Measurements from ENCODE around the gene COA8.

DNA sequence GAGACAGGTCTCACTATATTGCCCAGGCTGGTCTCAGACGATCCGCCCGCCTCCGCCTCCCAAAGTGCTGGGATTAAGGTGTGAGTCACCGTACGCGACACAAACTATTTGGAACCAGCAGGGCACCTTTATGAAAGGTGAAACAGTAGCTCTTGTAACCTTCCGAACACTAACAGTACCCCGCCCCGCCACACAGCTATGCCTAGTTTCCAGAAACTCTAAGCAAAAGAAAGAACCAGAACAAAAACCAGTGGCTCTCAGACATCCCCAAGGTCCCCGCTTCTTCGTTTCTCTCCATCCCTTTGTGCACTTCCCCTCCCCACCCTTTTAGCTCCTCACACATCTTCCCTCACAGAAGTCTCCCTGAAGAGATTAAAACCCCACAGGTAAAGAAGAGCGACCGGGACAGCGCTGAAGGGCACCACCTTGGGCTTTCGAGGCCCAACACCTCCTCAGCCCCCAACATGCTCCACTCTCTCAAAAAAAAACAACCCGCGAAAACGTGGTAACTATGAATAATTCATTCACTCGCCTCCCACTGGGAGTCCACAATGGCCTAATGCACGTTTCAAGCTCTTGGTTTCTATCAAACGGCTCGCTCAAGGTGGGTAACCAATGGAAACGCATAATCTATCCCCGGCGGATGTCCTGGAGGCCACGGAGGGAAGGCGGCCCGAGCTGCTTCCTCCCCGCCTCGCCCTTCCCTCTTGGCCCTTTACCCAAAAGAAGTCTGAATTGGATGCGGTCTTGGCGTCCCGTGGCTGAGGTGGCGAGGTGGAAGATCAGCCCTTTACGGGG lies 1.2 kb upstream of the COA8 start:
- TF ChIP-seq, protein P1, sequence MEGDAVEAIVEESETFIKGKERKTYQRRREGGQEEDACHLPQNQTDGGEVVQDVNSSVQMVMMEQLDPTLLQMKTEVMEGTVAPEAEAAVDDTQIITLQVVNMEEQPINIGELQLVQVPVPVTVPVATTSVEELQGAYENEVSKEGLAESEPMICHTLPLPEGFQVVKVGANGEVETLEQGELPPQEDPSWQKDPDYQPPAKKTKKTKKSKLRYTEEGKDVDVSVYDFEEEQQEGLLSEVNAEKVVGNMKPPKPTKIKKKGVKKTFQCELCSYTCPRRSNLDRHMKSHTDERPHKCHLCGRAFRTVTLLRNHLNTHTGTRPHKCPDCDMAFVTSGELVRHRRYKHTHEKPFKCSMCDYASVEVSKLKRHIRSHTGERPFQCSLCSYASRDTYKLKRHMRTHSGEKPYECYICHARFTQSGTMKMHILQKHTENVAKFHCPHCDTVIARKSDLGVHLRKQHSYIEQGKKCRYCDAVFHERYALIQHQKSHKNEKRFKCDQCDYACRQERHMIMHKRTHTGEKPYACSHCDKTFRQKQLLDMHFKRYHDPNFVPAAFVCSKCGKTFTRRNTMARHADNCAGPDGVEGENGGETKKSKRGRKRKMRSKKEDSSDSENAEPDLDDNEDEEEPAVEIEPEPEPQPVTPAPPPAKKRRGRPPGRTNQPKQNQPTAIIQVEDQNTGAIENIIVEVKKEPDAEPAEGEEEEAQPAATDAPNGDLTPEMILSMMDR (IDR thresholded peaks at IDR 0.05; ENCODE audit: control extremely low read depth in 1 of 3, insufficient read depth in 1 of 3, low read depth in 1 of 3, low read length in 3 of 3), result no peak
- TF ChIP-seq SAP30 (IDR thresholded peaks at IDR 0.05; ENCODE audit: insufficient read depth, insufficient replicate concordance, low read length), result no peak

Data from H1 (cell line).